ENCODE measurements around the gene TCP11X1. TPM values are rescaled to one million over a fixed set of nuclear protein-coding genes. Genes with fewer than 3 reads are reported as not detected.
"Not testable (repeated sequence)": the region's sequence is repeated elsewhere in the genome, so short reads cannot be mapped to it uniquely, and the experiment has no call there.

TCP11X1 gene
- total RNA-seq = not detected

DNA sequence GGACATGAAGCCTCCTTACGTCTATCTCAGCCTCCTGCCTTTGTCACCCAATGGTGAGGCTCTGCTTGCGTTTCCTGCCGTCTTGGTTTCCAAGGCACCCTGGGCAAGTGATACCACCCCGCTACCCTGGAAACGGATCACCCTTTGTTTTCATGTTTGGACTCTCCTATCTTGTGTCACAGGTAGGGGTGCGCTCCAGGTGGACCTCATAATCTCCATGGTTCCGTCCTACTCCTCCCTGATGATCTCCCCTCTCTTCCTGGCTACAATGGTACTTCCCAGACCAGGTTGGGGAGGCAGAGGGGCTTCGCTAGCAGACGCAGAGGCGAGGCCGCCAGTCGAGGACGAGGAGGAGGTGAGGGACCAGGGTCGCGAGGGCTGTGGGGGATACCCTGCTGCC lies at the start of gene TCP11X1:
TCP11X1 (plus strand) TSS at position 316 of the 400 bp plus-strand sequence.
- DNase-seq (ENCODE audit: low spot score in 2 of 2); FAIRE-seq: not testable (repeated sequence)

DNA sequence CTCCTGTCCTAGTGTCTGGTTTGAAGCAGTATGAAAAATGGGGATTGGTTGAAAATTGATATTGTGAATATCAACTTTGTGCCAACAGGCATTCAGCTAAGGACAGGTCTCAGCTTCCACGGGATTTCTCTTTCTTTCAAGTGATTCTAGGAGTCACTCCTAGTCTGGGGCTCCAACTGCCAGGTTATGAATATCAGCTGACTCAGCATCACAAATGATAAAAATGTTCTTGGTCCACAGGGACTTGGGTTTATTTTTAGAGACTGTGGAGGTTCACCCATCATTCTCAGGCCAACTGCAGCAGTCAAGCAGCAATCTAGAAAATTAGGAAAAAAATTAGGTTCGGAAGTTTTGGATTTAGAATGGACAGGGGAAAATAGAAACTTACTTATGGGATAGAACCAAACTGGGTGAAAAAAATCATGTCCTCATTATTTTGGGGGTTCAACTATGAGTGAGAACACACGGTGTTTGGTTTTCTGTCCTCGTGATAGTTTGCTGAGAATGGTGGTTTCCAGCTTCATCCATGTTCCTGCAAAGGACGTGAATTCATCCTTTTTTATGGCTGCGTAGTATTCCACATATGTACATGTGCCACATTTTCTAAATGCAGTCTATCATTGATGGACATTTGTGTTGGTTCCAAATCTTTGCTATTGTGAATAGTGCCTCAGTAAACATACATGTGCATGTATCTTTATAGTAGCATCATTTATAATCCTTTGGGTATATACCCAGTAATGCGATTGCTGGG lies 29.0 kb upstream of the TCP11X1 start:
- no peak for FAIRE-seq

DNA sequence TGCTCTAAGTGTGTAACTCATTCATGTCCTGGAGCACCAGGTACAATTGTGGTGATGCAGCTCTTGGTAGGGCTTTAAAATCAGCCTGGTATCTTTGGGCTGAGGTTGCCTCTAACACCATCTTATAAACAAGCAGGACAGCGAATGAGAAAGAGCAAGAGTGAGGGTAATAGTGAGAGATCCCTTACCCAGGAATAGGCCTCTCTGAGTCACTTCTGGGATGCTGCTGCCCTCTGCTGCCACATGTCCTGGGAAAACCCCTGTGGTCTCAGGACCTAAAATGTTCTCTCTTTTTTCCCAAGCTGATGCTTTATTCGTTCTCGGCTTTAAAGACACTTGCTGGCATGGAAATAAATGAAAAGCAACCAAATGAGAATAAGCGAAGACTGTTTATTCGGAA lies 7.2 kb upstream of the TCP11X1 start:
- FAIRE-seq; DNase-seq (ENCODE audit: low spot score in 2 of 2): not testable (repeated sequence)

More for the DNA sequence above, 29.0 kb upstream of the TCP11X1 start:
- no peak for DNase-seq (ENCODE audit: low spot score in 2 of 2)

DNA sequence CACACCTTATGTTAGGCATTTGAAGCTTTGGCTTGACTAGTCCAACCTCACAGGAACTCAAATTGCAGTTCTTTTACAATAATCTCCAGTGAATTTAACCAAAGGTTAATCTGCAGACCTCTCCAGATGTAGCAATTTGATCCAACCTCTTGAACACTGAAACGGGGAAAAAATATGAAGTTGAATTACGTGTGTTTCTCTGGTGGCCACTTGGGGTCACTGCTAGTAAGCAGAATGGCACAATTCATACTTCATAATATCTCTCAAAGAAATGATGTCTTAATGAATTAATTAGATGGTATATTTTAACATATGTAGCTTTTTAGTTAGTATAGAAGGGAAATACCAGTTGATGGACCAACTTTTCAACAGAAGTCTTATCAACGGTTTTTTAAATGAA lies 1.4 kb downstream of the TCP11X1 start:
- DNase-seq (ENCODE audit: low spot score in 2 of 2); FAIRE-seq: not testable (repeated sequence)

DNA sequence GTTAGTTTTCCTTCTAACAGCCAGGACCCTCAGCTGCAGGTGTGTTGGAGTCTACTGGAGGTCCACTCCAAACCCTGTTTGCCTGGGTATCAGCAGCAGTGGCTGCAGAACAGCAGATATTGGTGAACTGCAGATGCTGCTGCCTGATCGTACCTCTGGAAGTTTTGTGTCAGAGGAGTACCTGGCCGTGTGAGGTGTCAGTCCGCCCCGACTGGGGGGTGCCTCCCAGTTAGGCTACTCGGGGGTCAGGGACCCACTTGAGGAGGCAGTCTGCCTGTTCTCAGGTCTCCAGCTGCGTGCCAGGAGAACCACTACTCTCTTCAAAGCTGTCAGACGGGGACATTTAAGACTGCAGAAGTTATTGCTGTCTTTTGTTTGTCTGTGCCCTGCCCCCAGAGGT lies 20.6 kb downstream of the TCP11X1 start:
- not testable (repeated sequence) for DNase-seq (ENCODE audit: low spot score in 2 of 2); FAIRE-seq

DNA sequence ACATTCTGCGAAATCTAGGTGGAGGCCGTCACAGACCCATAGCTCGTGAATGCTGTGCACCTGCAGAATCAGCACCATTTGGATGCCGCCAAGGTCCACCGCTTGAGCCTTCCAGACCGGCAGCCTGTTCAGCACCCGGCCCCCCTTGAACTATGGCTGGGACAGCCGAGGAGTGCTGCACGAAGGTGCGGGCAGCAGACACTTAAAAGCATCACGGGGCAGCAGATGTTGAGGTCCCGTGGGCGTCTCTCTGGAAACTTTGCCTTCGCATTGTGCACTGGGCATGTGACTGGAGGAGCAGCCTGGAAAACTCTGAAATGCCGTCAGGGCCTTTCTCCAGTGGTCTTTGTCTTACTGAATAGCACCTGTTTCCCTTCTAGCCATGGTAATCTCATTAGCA lies 25.2 kb downstream of the TCP11X1 start:
- not testable (repeated sequence) for FAIRE-seq; DNase-seq (ENCODE audit: low spot score in 2 of 2)

DNA sequence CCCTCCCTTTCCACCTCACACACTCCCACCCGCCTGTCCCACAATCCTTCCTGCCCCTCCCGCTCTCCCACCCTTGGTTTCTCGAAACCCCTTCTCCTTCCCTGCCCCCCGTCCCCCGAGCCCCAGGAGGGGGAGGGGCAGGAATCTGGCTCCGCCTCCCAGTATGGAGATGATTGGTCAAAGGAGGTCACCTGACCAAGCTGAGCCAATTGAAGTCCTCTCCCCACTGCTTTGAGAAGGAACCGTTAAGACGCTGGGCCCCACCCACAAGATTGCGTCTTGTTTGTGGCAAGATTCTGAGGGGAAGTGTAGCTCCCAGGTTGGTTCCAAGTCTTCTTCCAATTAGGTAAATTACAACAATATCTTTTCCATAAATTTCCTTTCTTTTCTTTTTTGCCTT lies 31.8 kb downstream of the TCP11X1 start, which contains the start of gene NXF2:
NXF2 (plus strand) TSS at position 275 of the 400 bp plus-strand sequence. CDS start 59,912 bp downstream, outside the sequence.
- not testable (repeated sequence) for DNase-seq (ENCODE audit: low spot score in 2 of 2); FAIRE-seq

DNA sequence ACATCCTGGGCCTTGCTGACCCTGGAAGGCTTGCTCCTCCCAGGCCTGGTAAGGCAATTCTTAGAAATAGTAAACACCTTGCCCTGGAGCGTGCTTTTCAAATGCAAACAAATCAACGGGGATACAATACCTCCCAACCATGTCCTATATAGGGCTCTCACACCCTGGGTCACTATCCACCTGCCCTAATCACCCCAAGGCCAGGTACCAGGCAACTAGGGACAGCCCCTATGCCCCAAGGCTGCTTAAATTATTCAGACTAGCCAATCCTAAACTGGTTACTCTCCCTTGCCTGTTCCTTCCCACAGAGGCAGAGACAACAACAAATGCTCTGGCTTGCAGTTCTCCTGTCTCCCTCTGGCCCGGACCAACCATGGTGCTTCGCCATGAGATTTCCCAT lies 57.1 kb downstream of the TCP11X1 start:
- not testable (repeated sequence) for DNase-seq (ENCODE audit: low spot score in 2 of 2); FAIRE-seq

Other genes with a start within 250 kb of the TCP11X1 start
- 33.4 TPM for gene TCEAL2, start 89.6 kb upstream of the TCP11X1 start, total RNA-seq
- gene TCEAL6, start 72.8 kb upstream of the TCP11X1 start, total RNA-seq = 9.4 TPM
- gene BEX5, start 59.3 kb upstream of the TCP11X1 start, total RNA-seq = 55.4 TPM
- not detected for gene NXF2, start 31.9 kb downstream of the TCP11X1 start, total RNA-seq
- gene NXF2B, start 224.7 kb downstream of the TCP11X1 start, total RNA-seq = not detected